ENCODE data around the gene RGS6. TPM values are rescaled to one million over a fixed set of nuclear protein-coding genes. Genes with fewer than 3 reads are reported as not detected.

The RGS6 gene
- total and polyA plus RNA-seq, 2 of the 4 experiments (the other 2 are of a cell fraction), result not detected

DNA sequence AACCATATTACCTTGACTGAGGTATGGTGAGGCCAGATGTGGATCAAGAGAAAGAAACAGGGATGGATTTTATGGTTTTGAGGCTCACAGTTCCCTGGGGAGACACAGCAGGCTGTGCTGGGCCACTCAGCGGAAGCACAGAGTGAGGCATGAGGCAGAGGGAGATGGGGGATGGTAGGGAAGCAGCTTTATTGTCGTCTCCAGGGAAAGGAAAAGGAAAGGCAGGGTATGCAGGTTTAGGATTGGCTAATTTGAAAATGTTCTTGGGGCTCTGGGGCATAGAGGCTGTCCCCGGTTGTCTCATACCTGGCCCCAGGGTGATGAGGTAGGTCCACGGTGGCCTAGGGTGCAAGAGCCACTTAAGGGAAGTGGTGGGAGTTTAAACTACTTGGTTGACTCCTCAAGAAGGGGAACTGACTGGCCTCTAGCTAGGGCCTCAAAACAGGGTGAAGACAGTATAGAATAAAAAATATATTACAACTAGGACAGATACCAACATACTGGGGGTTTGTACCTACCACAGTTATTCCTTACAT is 322.8 kb downstream of the RGS6 start:
- in situ Hi-C loops (cut with MboI; ENCODE audit: low sequenced_read_pairs), result no loop called here

More for the DNA sequence above, 322.8 kb downstream of the RGS6 start:
- H3K56ac ChIP-seq (ENCODE audit: extremely low read depth, insufficient read depth, low read length), result no peak overlapping the region
- no peak overlapping the region for H2BK120ac ChIP-seq (ENCODE audit: low read depth, low read length)
- H3K4me3 ChIP-seq (ENCODE audit: insufficient read depth, low read depth, low read length), result no peak overlapping the region
- ATAC-seq (ENCODE audit: low read depth) (no peak), DNase-seq (no peak)
- ChIA-PET POLR2A (ENCODE audit: unreplicated experiment) (no interaction called here), CTCF (no interaction called here)
- H3K4ac ChIP-seq (ENCODE audit: low read depth, low read length), result no peak overlapping the region
- H2AK9ac ChIP-seq (replicated peaks; ENCODE audit: low read depth, low read length, poor library complexity), result no peak overlapping the region
- H4K5ac ChIP-seq (ENCODE audit: low read depth, low read length), result no peak overlapping the region
- TF ChIP-seq MAZ (IDR thresholded peaks at IDR 0.05; ENCODE audit: borderline replicate concordance, low read depth, low read length) (no peak), SMC3 (IDR thresholded peaks at IDR 0.05; ENCODE audit: low read depth, low read length) (no peak), MAFK (IDR thresholded peaks at IDR 0.05; ENCODE audit: low read depth, low read length) (no peak), MXI1 (IDR thresholded peaks at IDR 0.05; ENCODE audit: borderline replicate concordance, low read depth, low read length) (no peak), FOS (IDR thresholded peaks at IDR 0.05; ENCODE audit: low read depth, low read length) (no peak), NFE2L2 (IDR thresholded peaks at IDR 0.05; ENCODE audit: low read depth, low read length) (no peak), RCOR1 (IDR thresholded peaks at IDR 0.05; ENCODE audit: insufficient replicate concordance, low read length) (no peak), ELK1 (IDR thresholded peaks at IDR 0.05; ENCODE audit: borderline replicate concordance, low read depth, low read length) (no peak), BHLHE40 (IDR thresholded peaks at IDR 0.05; ENCODE audit: low read depth, low read length) (no peak), RAD21 (IDR thresholded peaks at IDR 0.05; ENCODE audit: low read length) (no peak), RFX5 (IDR thresholded peaks at IDR 0.05; ENCODE audit: low read depth, low read length) (no peak), CEBPB (IDR thresholded peaks at IDR 0.05; ENCODE audit: low read depth, low read length) (no peak), POLR2A (IDR thresholded peaks at IDR 0.05; ENCODE audit: low read depth, low read length) (no peak), CHD1 (IDR thresholded peaks at IDR 0.05; ENCODE audit: low read depth, low read length) (no peak)
- TF ChIP-seq, protein P1, sequence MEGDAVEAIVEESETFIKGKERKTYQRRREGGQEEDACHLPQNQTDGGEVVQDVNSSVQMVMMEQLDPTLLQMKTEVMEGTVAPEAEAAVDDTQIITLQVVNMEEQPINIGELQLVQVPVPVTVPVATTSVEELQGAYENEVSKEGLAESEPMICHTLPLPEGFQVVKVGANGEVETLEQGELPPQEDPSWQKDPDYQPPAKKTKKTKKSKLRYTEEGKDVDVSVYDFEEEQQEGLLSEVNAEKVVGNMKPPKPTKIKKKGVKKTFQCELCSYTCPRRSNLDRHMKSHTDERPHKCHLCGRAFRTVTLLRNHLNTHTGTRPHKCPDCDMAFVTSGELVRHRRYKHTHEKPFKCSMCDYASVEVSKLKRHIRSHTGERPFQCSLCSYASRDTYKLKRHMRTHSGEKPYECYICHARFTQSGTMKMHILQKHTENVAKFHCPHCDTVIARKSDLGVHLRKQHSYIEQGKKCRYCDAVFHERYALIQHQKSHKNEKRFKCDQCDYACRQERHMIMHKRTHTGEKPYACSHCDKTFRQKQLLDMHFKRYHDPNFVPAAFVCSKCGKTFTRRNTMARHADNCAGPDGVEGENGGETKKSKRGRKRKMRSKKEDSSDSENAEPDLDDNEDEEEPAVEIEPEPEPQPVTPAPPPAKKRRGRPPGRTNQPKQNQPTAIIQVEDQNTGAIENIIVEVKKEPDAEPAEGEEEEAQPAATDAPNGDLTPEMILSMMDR (conservative IDR thresholded peaks at IDR 0.05; ENCODE audit: low read depth, low read length), result no peak
- TF ChIP-seq, protein P2, sequence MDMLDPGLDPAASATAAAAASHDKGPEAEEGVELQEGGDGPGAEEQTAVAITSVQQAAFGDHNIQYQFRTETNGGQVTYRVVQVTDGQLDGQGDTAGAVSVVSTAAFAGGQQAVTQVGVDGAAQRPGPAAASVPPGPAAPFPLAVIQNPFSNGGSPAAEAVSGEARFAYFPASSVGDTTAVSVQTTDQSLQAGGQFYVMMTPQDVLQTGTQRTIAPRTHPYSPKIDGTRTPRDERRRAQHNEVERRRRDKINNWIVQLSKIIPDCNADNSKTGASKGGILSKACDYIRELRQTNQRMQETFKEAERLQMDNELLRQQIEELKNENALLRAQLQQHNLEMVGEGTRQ (IDR thresholded peaks at IDR 0.05; ENCODE audit: low read depth, low read length), result no peak
- H3K18ac ChIP-seq (ENCODE audit: low read depth, low read length), result no peak overlapping the region
- peaks cover 5% of the 10 kb centered on the region; the same call in 1 of the 2 replicates for H3K9me3 ChIP-seq (ENCODE audit: control insufficient read depth, insufficient read depth, low read length)
- H3K27ac ChIP-seq (ENCODE audit: insufficient read depth, low read length), result no peak overlapping the region
- no peak overlapping the region for H3K23ac ChIP-seq (ENCODE audit: low read depth, low read length)
- H4K20me1 ChIP-seq (ENCODE audit: insufficient read depth, low read length), result no peaks in the 10 kb centered on the region
- intact Hi-C loops (cut with micrococcal nuclease), result no loop called here
- no peak overlapping the region for H2AFZ ChIP-seq (replicated peaks; ENCODE audit: low read length, poor library complexity)
- no peak overlapping the region for H3K9ac ChIP-seq (ENCODE audit: low read depth, low read length)
- H3K79me1 ChIP-seq (ENCODE audit: low read depth in 1 of 2, low read length in 2 of 2), result no peaks in the 10 kb centered on the region
- dilution Hi-C loops (cut with HindIII; ENCODE audit: low sequenced_read_pairs, unreplicated experiment), result no loop called here
- H3K4me1 ChIP-seq (ENCODE audit: control insufficient read depth, insufficient read depth, low read length), result no peaks in the 10 kb centered on the region
- no peak overlapping the region for H2BK5ac ChIP-seq (ENCODE audit: low read depth, low read length, poor library complexity, severe bottlenecking)
- no peaks in the 10 kb centered on the region for H3K27me3 ChIP-seq (ENCODE audit: control insufficient read depth, insufficient read depth, low read length)
- no peak overlapping the region for H3K14ac ChIP-seq (replicated peaks; ENCODE audit: low read depth, low read length)
- no peaks in the 10 kb centered on the region for H3K9me1 ChIP-seq (ENCODE audit: insufficient read depth, low read length)
- no peak overlapping the region for H2AK5ac ChIP-seq (ENCODE audit: low read depth, low read length)
- no peaks in the 10 kb centered on the region for H3K36me3 ChIP-seq (ENCODE audit: control insufficient read depth, insufficient read depth, low read length)
- H2BK15ac ChIP-seq (ENCODE audit: low read depth, low read length), result no peak overlapping the region
- no TSS peak for BruUV-seq (replicated peaks)
- H4K91ac ChIP-seq (ENCODE audit: insufficient read depth, low read depth, low read length), result no peak overlapping the region
- H3K4me2 ChIP-seq (ENCODE audit: low read depth, low read length), result no peak overlapping the region
- no peak overlapping the region for H4K8ac ChIP-seq (ENCODE audit: low read depth in 2 of 2, low read length in 2 of 2)
- no peak overlapping the region for H2BK20ac ChIP-seq (ENCODE audit: low read depth, low read length)
- WGBS, 2 experiments (ENCODE audit: extremely low coverage in 2 of 2, insufficient read length in 1 of 2), result no CpG with 5 or more reads among the region's 4 CpGs
